AG08395 (cell line): ENCODE results near the gene DCTN2.
"Not testable (repeated sequence)": the region's sequence is repeated elsewhere in the genome, so short reads cannot be mapped to it uniquely, and the experiment has no call there.

Source experiments
- DNase-seq: peaks from one replicate; pipeline ENCODE4 v3.0.0; 2012; ENCODE audit warnings: mixed read lengths, low spot score

DCTN2 gene

GRCh38 chr12:57527184-57527583, 19.8 kb downstream of the DCTN2 start:
- DNase-seq: no peak

GRCh38 chr12:57526477-57527126, 20.4 kb downstream of the DCTN2 start:
- no peak for DNase-seq

GRCh38 chr12:57525615-57526383, 21.2 kb downstream of the DCTN2 start:
- DNase-seq: no peak

- DNase-seq: no peak
Observed at GRCh38 chr12:57524814-57525614, 22.0 kb downstream of the DCTN2 start.

- no peak for DNase-seq
Observed at GRCh38 chr12:57523706-57524614, 23.0 kb downstream of the DCTN2 start.

GRCh38 chr12:57522887-57523705, 23.9 kb downstream of the DCTN2 start:
- DNase-seq: no peak

GRCh38 chr12:57522011-57522886, 24.7 kb downstream of the DCTN2 start, which contains the start of gene MBD6:
MBD6 (plus strand) TSS chr12:57522824; CDS start chr12:57524304, 1,480 bp downstream.
- peak; percentile 98 for DNase-seq

- no peak for DNase-seq
Observed at GRCh38 chr12:57521525-57522010, 25.4 kb downstream of the DCTN2 start.

GRCh38 chr12:57520053-57520818, 26.8 kb downstream of the DCTN2 start, which contains the start of gene DDIT3:
DDIT3 (minus strand) TSS chr12:57520514; CDS start chr12:57517406, 3,108 bp downstream.
- peak; percentile 97 for DNase-seq

GRCh38 chr12:57519796-57520052, 27.3 kb downstream of the DCTN2 start:
- no peak for DNase-seq

- no peak for DNase-seq
Observed at GRCh38 chr12:57518920-57519795, 27.8 kb downstream of the DCTN2 start.

GRCh38 chr12:57518176-57518919, 28.6 kb downstream of the DCTN2 start:
- DNase-seq: no peak

GRCh38 chr12:57517718-57518117, 29.3 kb downstream of the DCTN2 start:
- not testable (repeated sequence) for DNase-seq

- DNase-seq: peak; percentile 61
Observed at GRCh38 chr12:57517187-57517586, 29.8 kb downstream of the DCTN2 start.

GRCh38 chr12:57516617-57517153, 30.3 kb downstream of the DCTN2 start:
- DNase-seq: no peak

GRCh38 chr12:57515934-57516541, 31.0 kb downstream of the DCTN2 start:
- DNase-seq: no peak
